ENCODE results near the gene CDK6. TPM values are rescaled to one million over a fixed set of nuclear protein-coding genes. Genes with fewer than 3 reads are reported as not detected.

Gene CDK6
- total and polyA plus RNA-seq, 2 experiments from 2014 or later: 7.4 to 23.7 TPM

DNA sequence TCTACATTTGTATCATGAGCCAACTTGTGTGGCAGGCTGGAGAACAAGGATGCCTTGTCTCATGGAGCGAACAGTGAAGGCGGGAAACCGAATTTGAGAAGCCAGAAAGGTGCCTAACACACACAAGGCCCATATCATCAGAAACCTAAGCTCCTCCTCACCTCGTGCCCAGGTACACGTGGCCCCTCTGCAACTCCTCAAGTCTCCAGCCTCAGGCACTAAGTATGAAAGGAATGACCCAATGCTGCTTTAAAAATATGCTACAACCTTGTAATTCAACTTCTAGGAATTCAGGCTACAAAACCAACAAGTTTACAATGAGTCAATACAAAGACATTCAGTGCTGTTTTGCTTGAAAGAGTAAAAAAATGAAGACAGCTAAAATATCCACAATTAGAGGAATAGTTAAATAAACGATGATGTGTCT is 95.7 kb downstream of the CDK6 start (continued):
- TF ChIP-seq, protein P1, sequence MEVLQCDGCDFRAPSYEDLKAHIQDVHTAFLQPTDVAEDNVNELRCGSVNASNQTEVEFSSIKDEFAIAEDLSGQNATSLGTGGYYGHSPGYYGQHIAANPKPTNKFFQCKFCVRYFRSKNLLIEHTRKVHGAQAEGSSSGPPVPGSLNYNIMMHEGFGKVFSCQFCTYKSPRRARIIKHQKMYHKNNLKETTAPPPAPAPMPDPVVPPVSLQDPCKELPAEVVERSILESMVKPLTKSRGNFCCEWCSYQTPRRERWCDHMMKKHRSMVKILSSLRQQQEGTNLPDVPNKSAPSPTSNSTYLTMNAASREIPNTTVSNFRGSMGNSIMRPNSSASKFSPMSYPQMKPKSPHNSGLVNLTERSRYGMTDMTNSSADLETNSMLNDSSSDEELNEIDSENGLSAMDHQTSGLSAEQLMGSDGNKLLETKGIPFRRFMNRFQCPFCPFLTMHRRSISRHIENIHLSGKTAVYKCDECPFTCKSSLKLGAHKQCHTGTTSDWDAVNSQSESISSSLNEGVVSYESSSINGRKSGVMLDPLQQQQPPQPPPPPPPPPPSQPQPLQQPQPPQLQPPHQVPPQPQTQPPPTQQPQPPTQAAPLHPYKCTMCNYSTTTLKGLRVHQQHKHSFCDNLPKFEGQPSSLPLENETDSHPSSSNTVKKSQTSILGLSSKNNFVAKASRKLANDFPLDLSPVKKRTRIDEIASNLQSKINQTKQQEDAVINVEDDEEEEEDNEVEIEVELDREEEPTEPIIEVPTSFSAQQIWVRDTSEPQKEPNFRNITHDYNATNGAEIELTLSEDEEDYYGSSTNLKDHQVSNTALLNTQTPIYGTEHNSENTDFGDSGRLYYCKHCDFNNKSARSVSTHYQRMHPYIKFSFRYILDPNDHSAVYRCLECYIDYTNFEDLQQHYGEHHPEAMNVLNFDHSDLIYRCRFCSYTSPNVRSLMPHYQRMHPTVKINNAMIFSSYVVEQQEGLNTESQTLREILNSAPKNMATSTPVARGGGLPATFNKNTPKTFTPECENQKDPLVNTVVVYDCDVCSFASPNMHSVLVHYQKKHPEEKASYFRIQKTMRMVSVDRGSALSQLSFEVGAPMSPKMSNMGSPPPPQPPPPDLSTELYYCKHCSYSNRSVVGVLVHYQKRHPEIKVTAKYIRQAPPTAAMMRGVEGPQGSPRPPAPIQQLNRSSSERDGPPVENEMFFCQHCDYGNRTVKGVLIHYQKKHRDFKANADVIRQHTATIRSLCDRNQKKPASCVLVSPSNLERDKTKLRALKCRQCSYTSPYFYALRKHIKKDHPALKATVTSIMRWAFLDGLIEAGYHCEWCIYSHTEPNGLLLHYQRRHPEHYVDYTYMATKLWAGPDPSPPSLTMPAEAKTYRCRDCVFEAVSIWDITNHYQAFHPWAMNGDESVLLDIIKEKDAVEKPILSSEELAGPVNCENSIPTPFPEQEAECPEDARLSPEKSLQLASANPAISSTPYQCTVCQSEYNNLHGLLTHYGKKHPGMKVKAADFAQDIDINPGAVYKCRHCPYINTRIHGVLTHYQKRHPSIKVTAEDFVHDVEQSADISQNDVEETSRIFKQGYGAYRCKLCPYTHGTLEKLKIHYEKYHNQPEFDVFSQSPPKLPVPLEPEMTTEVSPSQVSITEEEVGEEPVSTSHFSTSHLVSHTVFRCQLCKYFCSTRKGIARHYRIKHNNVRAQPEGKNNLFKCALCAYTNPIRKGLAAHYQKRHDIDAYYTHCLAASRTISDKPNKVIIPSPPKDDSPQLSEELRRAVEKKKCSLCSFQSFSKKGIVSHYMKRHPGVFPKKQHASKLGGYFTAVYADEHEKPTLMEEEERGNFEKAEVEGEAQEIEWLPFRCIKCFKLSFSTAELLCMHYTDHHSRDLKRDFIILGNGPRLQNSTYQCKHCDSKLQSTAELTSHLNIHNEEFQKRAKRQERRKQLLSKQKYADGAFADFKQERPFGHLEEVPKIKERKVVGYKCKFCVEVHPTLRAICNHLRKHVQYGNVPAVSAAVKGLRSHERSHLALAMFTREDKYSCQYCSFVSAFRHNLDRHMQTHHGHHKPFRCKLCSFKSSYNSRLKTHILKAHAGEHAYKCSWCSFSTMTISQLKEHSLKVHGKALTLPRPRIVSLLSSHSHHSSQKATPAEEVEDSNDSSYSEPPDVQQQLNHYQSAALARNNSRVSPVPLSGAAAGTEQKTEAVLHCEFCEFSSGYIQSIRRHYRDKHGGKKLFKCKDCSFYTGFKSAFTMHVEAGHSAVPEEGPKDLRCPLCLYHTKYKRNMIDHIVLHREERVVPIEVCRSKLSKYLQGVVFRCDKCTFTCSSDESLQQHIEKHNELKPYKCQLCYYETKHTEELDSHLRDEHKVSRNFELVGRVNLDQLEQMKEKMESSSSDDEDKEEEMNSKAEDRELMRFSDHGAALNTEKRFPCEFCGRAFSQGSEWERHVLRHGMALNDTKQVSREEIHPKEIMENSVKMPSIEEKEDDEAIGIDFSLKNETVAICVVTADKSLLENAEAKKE (CRISPR knock-in tag; IDR thresholded peaks at IDR 0.05): no peak

- Histone ChIP-seq H2AFZ (no peak overlapping the region), H3F3A (replicated peaks; ENCODE audit: low read depth) (no peaks in the 10 kb centered on the region), H3K9me2 (ENCODE audit: insufficient read depth) (peaks cover 5% of the 10 kb centered on the region; the same call in 1 of the 2 replicates), H3K36me3 (ENCODE audit: insufficient read depth) (no peaks in the 10 kb centered on the region), H3K27ac (ENCODE audit: low read depth) (no peak overlapping the region), H3K4me3 (no peak overlapping the region), H3K27me3 (ENCODE audit: insufficient read depth) (no peaks in the 10 kb centered on the region), H3K79me2 (replicated peaks; ENCODE audit: insufficient read depth) (no peaks in the 10 kb centered on the region), H3K4me2 (no peak overlapping the region), H4K20me1 (replicated peaks; ENCODE audit: insufficient read depth) (no peaks in the 10 kb centered on the region), H3K4me1 (ENCODE audit: insufficient read depth) (peaks cover 10% of the 10 kb centered on the region; the same call in 1 of the 2 replicates)
- no peak for DNase-seq (ENCODE audit: low spot score)
- H3K4me3 Mint-ChIP-seq: no peak overlapping the region
- H3K27ac Mint-ChIP-seq: no peak overlapping the region
- no peaks in the 10 kb centered on the region for H3K9me3 Mint-ChIP-seq
- H3K4me1 Mint-ChIP-seq: peaks cover 5% of the 10 kb centered on the region
- no peak for ATAC-seq
- no peaks in the 10 kb centered on the region for H3K36me3 Mint-ChIP-seq (ENCODE audit: low read depth)
- H3K27me3 Mint-ChIP-seq (ENCODE audit: insufficient read depth, low read depth, poor library complexity): peaks cover 1% of the 10 kb centered on the region
- TF ChIP-seq, protein P1 (CRISPR knock-in tag; IDR thresholded peaks at IDR 0.05): no peak
- TF ChIP-seq CTCF (conservative IDR thresholded peaks at IDR 0.05; ENCODE audit: low read depth in 2 of 2) (no peak), EZH2phosphoT487 (IDR thresholded peaks at IDR 0.05; ENCODE audit: unreplicated experiment) (no peak), STAT1 (IDR thresholded peaks at IDR 0.05; ENCODE audit: unreplicated experiment) (no peak), NANOG (IDR thresholded peaks at IDR 0.05; ENCODE audit: borderline replicate concordance) (no peak), ZNF114 (CRISPR knock-in tag; IDR thresholded peaks at IDR 0.05) (no peak), POLR2AphosphoS5 (IDR thresholded peaks at IDR 0.05; ENCODE audit: low read depth) (no peak)
Measured at GRCh38 chr7:92740134-92740533, 96.2 kb downstream of the CDK6 start.
